Stimulated activated naive CD8-positive, alpha-beta T cell treated with anti-CD3 and anti-CD28 coated beads, Interleukin-15, amount 100 ng/mL, for 72 hours (primary cell): Measurements from ENCODE around the gene RUFY4.

Source experiments
- ATAC-seq: fragments of 150-1000 bp; cut with Tn5 transposase; 2 replicates; pipeline ENCODE4 v1.10.0; 2021; ENCODE audit warnings: mild to moderate bottlenecking, moderate library complexity
- DNase-seq, 2 donors: peaks; one replicate each; pipeline ENCODE4 v3.0.0; 2021 to 2022
- H3K27ac Mint-ChIP-seq, 2 donors: one replicate each; pipeline ENCODE4 v1.8.0; 2022; ENCODE audit warnings: mild to moderate bottlenecking in 2 of 2, mixed read lengths in 2 of 2, moderate library complexity in 2 of 2
- H3K27me3 Mint-ChIP-seq: one replicate; pipeline ENCODE4 v1.8.0; 2022; ENCODE audit warnings: mixed read lengths
- H3K4me1 Mint-ChIP-seq: one replicate; pipeline ENCODE4 v1.8.0; 2022; ENCODE audit warnings: mild to moderate bottlenecking, mixed read lengths
- H3K4me3 Mint-ChIP-seq, 2 donors: one replicate each; pipeline ENCODE4 v1.8.0; 2022; ENCODE audit warnings: mild to moderate bottlenecking in 2 of 2, mixed read lengths in 2 of 2, moderate library complexity in 1 of 2
- H3K9me3 Mint-ChIP-seq, 2 donors: one replicate each; pipeline ENCODE4 v1.8.0; 2022; ENCODE audit warnings: mixed read lengths in 2 of 2

The RUFY4 gene

DNA sequence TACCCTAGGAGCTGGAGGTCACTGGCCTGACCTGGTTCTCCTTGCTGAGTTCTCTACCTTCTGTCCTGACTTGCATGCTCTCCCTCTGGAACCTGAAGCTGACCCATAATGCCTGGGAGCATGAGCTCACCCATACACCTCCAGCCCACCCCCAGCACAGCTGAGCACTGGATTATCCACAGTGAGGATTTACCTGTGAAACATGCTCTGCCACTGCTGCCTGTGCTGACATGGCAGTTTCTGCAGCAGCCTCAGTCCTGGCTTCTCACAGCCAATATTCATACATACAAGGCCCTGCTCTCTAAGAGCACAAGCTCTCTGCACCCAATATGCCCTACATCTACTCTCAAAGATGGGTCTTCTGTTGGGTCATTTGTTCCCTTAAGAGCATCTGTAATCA lies 61.8 kb downstream of the RUFY4 start:
- H3K27ac Mint-ChIP-seq = peak overlapping the region in 1 of 2 donors; percentile 34

DNA sequence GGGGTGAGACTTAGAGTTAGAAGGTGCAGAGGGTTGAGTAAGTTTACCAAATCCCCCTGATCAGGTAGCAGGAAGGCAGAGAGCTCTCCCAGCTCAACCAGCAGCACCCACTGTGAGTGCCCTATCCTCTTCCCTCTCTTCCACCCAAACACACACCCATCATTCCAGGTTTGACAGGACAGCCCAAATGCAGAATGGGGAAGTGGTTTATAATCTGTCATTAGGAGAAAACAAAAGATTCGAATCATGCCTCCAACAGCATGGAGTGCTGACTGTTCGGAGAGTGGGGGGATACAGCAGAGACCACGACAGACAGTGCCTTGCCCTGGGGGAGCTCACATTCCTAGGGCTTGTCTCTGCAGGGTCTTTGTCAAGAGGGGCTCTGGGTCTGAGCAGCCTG lies 68.5 kb downstream of the RUFY4 start:
- no peak overlapping the region for H3K4me3 Mint-ChIP-seq
- peaks cover 50% of the 10 kb centered on the region for H3K27me3 Mint-ChIP-seq
- H3K9me3 Mint-ChIP-seq = no peaks in the 10 kb centered on the region
- no peak for ATAC-seq
- no peak overlapping the region for H3K27ac Mint-ChIP-seq
- DNase-seq = no peak
- no peaks in the 10 kb centered on the region for H3K4me1 Mint-ChIP-seq

More for the DNA sequence above, 61.8 kb downstream of the RUFY4 start:
- Mint-ChIP-seq H3K4me1 (peaks cover 4% of the 10 kb centered on the region), H3K27me3 (peaks cover 27% of the 10 kb centered on the region), H3K4me3 (no peak overlapping the region), H3K9me3 (no peaks in the 10 kb centered on the region)
- no peak for DNase-seq
- no peak for ATAC-seq

DNA sequence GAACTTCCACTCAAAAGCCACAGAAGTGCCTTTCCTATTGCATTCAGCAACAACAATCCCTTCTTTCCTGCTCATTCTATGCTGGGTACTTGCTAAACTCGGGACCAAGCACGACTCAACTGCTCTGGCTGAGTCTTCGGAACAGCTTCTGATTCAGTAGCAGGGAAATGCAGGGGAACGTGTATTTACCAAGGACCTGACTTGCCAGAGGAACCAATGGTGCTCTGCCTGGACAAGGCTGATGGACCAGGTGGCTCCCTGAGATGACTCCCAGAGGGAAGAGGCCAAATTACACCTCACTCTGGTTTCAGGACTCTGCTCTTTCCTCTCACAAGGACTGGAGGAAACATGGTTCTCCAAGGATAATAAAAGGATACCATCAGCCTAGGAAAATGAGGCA lies 69.0 kb downstream of the RUFY4 start:
- Mint-ChIP-seq H3K4me3 (no peak overlapping the region), H3K4me1 (no peaks in the 10 kb centered on the region), H3K27ac (no peak overlapping the region), H3K9me3 (no peaks in the 10 kb centered on the region), H3K27me3 (peaks cover 50% of the 10 kb centered on the region)
- no peak for DNase-seq
- no peak for ATAC-seq
